ENCODE results near the gene EEF1AKMT1.
"Not testable (repeated sequence)": the region's sequence is repeated elsewhere in the genome, so short reads cannot be mapped to it uniquely, and the experiment has no call there.

The EEF1AKMT1 gene

GRCh38 chr13:20689291-20689690 is 84.5 kb downstream of the EEF1AKMT1 start:
- no peak for DNase-seq

GRCh38 chr13:20686863-20687579 is 86.7 kb downstream of the EEF1AKMT1 start:
- no peak for DNase-seq

GRCh38 chr13:20686167-20686566 is 87.6 kb downstream of the EEF1AKMT1 start:
- DNase-seq = no peak

GRCh38 chr13:20685092-20685491 is 88.7 kb downstream of the EEF1AKMT1 start:
- DNase-seq = no peak

GRCh38 chr13:20684546-20684945 is 89.2 kb downstream of the EEF1AKMT1 start:
- DNase-seq = no peak

GRCh38 chr13:20684041-20684440 is 89.7 kb downstream of the EEF1AKMT1 start:
- DNase-seq = no peak

GRCh38 chr13:20682061-20682460 is 91.7 kb downstream of the EEF1AKMT1 start:
- DNase-seq = no peak

- DNase-seq = not testable (repeated sequence)
These were observed 92.3 kb downstream of the EEF1AKMT1 start for GRCh38 chr13:20681481-20681880.

- no peak for DNase-seq
These were observed 93.2 kb downstream of the EEF1AKMT1 start for GRCh38 chr13:20680416-20681080.

- DNase-seq = no peak
These were observed 93.9 kb downstream of the EEF1AKMT1 start for GRCh38 chr13:20679879-20680278.

All from Kasumi-1 (cell line).